ENCODE results near the gene FOXO1.

Gene FOXO1

DNA sequence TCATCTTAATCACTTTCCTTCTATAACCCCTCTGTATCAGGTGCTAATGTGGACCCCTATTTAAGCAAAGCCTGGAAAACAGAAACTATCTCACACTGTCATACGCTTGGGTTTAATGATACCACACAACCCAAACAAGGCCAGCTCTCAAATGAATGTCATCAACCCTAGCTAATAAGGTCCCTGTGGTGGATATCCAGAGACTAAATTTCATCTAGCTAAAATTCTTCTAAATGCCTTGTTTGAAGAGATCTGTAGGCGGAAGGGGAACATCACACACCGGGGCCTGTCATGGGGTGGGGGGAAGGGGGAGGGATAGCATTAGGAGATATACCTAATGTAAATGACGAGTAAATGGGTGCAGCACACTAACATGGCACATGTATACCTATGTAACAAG, 95.5 kb downstream of the FOXO1 start:
- DNase-seq: no peak

GRCh38 chr13:40569024-40569350, 97.5 kb downstream of the FOXO1 start:
- no peaks in the 10 kb centered on the region for H3K9me3 Mint-ChIP-seq

More for the DNA sequence above, 95.5 kb downstream of the FOXO1 start:
- no peaks in the 10 kb centered on the region for H3K9me3 Mint-ChIP-seq
- peak; percentile 68 for ATAC-seq
- no peaks in the 10 kb centered on the region for H3K27me3 Mint-ChIP-seq
- H3K4me1 Mint-ChIP-seq: peaks cover 95% of the 10 kb centered on the region
- H3K4me3 Mint-ChIP-seq: peak overlapping the region; percentile 1 to 59
- H3K27ac Mint-ChIP-seq: peak overlapping the region; percentile 68 to 77

DNA sequence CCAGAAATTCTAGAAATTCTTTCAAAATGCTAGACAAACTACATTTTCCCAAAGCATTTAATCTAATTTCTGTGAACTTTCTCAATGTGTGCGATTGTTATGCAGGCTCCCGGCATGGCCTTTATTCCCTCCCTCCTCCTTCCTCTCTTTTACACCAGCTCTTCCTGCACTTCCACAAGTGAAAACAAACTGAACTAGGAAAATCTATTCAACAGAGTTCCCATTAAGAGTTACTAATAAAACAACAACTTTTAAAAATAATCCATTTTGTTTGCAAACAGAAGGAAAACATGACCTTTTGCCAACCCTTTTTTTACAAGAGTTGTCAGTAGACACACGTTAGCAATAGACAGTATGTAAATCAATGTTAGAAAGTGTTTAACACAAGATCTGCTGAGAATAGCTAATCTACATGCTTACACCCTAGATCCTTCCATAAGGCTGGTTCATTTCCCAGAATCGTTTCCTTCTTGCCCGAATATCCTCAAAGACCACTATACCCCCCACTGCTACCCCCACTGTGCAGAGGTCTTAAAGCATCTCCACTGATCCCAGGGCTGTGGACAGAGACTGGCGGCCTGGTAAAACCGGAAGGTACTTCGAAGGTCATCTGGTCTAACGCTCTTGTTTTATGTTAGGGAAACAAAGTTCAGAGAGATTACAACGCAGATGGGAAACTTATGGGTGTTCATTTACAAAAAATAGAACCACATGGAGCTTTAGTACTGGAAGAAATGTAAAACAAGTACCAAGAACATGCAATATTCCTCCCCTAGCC, 98.0 kb downstream of the FOXO1 start:
- DNase-seq: no peak
- peak overlapping the region in 1 of 2 donors; percentile 60 for H3K27ac Mint-ChIP-seq
- no peaks in the 10 kb centered on the region for H3K9me3 Mint-ChIP-seq
- no peak for ATAC-seq
- peaks cover 95% of the 10 kb centered on the region for H3K4me1 Mint-ChIP-seq
- H3K27me3 Mint-ChIP-seq: no peaks in the 10 kb centered on the region
- no peak overlapping the region for H3K4me3 Mint-ChIP-seq

More at GRCh38 chr13:40569024-40569350, 97.5 kb downstream of the FOXO1 start:
- DNase-seq: no peak
- no peak overlapping the region for H3K4me3 Mint-ChIP-seq
- ATAC-seq: no peak
- no peak overlapping the region for H3K27ac Mint-ChIP-seq
- no peaks in the 10 kb centered on the region for H3K27me3 Mint-ChIP-seq
- H3K4me1 Mint-ChIP-seq: peaks cover 95% of the 10 kb centered on the region

DNA sequence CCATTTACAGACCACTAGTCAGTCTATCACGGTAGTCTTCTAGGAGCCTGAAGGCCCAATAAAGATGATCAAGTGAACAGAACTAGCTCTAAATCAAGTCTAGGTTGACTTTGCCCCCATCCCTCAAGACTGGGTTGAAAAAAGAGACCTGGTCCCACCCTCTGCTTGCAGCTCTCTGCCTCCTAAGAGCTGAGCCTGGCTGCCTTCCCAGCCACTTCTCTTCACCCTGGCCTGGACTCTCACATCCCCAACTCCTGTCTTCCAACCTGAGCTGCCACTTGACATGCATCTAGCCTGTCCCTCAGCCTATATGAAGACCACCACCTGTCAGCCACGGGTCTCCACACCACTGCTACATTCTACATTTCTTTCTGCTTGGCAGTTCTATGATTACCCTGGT, 99.6 kb downstream of the FOXO1 start:
- Mint-ChIP-seq H3K9me3 (no peaks in the 10 kb centered on the region), H3K4me1 (peaks cover 100% of the 10 kb centered on the region), H3K4me3 (peak overlapping the region in 1 of 2 donors; percentile 16), H3K27ac (peak overlapping the region in 1 of 2 donors; percentile 92), H3K27me3 (no peaks in the 10 kb centered on the region)
- no peak for ATAC-seq
- no peak for DNase-seq

DNA sequence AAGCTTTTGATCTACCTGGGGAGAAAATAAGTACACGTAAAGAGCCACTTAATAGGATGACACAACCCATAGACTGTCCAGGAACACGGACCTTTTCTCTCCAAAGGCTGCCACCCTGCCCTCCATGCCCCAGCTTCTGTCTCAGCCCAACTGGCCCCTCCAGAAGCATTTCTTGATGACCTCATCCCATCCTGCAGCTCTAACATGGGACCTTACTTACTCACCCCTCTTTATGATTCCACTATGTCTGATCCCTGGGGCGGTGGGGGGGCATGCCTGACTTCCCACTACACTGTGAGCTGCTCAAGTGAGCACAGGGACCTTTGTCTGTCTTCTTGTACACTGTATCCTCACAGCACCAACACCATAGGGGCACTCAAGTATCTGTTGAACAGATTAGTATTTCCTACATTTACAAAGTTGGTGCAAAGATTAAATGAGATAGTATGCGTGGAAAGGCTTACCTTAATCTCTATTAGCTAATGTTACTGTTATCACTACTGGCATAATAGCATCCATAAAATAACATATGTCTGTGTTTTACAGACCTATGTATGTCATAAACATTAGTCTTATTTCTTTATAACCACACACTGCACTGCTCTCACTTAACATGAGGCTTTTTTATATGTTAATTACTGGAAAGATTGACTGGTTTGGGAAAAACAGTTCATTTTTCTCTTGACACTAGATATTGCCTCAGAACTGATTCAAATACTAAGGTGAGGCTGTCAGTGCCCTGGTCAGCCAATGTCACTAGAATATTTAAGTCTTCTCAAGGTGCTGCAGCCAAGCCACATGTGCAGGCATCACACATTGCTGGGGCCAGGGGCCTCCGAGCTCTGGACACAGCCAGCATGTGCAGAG, 100.9 kb downstream of the FOXO1 start:
- no peak for DNase-seq
- Mint-ChIP-seq H3K4me3 (peak overlapping the region; percentile 62 to 68), H3K27me3 (no peaks in the 10 kb centered on the region), H3K27ac (peak overlapping the region in 1 of 2 donors; percentile 94), H3K9me3 (peaks cover 0 to 4% of the 10 kb centered on the region in 2 donors), H3K4me1 (peaks cover 94% of the 10 kb centered on the region)
- peak; percentile 36 for ATAC-seq

GRCh38 chr13:40564342-40565001, 102.0 kb downstream of the FOXO1 start:
- peak overlapping the region in 1 of 2 donors; percentile 52 for H3K27ac Mint-ChIP-seq
- peaks cover 94% of the 10 kb centered on the region for H3K4me1 Mint-ChIP-seq
- H3K27me3 Mint-ChIP-seq: no peaks in the 10 kb centered on the region
- DNase-seq: no peak
- peak overlapping the region; percentile 62 to 68 for H3K4me3 Mint-ChIP-seq
- ATAC-seq: peak; percentile 55
- peaks cover 0 to 12% of the 10 kb centered on the region in 2 donors for H3K9me3 Mint-ChIP-seq

DNA sequence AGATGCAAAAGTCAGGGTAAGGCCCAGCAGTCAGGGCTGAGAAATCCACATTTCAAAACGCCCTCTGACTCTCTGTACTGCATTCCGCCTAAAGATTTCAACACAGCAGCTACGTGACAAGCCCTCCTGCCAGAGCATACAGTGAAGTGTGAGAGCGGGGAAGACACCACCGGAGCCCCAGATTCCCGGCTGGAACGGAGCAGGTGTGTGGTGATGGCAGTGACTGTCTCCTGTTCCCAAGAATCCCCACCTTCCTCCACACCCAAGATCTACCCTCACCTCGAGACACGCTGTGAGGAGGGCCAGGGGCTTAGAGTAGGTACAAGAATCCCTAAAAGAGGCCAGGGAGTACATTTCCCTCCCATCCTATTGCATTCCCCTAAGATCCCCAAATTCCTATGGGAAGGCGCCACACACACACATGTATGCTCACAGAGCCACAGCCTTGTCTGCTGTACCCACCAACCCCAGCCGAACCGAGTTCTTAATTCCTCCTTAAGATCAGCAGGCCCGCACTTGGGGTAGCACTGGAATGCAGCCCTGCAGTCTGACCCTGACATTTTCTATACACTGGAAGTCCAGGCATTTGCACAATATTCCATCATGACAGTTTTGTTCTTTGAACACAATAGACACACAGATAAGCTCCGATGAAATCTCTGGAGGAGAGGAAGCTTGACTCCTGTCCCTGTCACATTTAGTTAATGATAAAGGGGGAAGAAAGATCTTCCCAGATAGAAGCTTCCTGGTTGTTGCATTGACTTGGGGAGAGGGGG, 102.9 kb downstream of the FOXO1 start:
- Mint-ChIP-seq H3K27me3 (no peaks in the 10 kb centered on the region), H3K4me1 (peaks cover 94% of the 10 kb centered on the region), H3K4me3 (peak overlapping the region; percentile 37 to 62), H3K27ac (peak overlapping the region; percentile 42 to 72), H3K9me3 (peaks cover 0 to 12% of the 10 kb centered on the region in 2 donors)
- no peak for DNase-seq
- peak; percentile 40 for ATAC-seq

- peak overlapping the region in 1 of 2 donors; percentile 62 for H3K4me3 Mint-ChIP-seq
- peak; percentile 16 to 57 for DNase-seq
- H3K9me3 Mint-ChIP-seq: peaks cover 0 to 12% of the 10 kb centered on the region in 2 donors
- peak; percentile 70 for ATAC-seq
- H3K27me3 Mint-ChIP-seq: no peaks in the 10 kb centered on the region
- H3K27ac Mint-ChIP-seq: no peak overlapping the region
- H3K4me1 Mint-ChIP-seq: peaks cover 93% of the 10 kb centered on the region
Measured at GRCh38 chr13:40562975-40563349, 103.5 kb downstream of the FOXO1 start.

DNA sequence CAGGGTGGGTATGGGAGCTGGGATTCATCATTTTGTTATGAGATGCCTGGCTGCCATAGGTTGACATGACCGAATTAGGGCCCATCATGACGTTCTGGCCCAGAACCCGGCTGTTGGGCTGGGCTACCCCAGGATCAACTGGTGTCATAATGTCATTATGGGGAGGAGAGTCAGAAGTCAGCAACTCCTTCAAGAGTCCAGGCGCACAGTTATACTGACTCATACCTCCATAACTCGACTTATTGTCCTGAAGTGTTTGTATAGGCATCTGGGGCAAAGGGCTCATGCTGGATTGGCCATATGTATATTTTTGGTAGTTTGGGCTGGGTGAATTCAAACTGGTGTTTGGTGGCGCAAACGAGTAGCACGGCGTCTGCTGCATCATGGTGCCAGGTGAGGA, 106.5 kb downstream of the FOXO1 start:
- ATAC-seq (no peak), DNase-seq (no peak)
- peaks cover 0 to 12% of the 10 kb centered on the region in 2 donors for H3K9me3 Mint-ChIP-seq
- no peaks in the 10 kb centered on the region for H3K27me3 Mint-ChIP-seq
- peak overlapping the region in 1 of 2 donors; percentile 24 for H3K4me3 Mint-ChIP-seq
- H3K27ac Mint-ChIP-seq: no peak overlapping the region
- H3K4me1 Mint-ChIP-seq: peaks cover 84% of the 10 kb centered on the region

- ATAC-seq (no peak), DNase-seq (no peak)
- Mint-ChIP-seq H3K4me3 (peak overlapping the region; percentile 11 to 40), H3K27me3 (no peaks in the 10 kb centered on the region), H3K27ac (peak overlapping the region; percentile 48 to 66), H3K9me3 (peaks cover 0 to 12% of the 10 kb centered on the region in 2 donors), H3K4me1 (peaks cover 83% of the 10 kb centered on the region)
Measured at GRCh38 chr13:40558656-40559055, 107.8 kb downstream of the FOXO1 start.

DNA sequence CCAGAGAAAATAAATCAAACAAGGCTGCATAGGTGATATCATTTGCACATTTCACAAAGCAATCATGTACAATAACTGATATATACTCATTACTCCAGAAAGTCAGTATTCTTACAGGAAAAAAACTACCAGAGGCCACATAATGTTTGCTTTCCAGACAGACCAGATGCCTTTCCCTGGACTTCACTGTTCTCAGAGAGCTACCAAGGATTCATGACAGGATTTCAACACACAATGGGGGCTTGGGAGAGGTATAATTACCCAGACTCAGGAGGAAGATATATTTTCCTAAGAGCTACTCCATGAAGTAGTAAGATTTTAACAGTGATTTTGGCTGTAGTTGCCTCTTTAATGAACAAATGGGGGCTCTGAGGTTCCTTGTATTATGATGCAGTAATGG, 110.0 kb downstream of the FOXO1 start:
- Mint-ChIP-seq H3K4me1 (peaks cover 83% of the 10 kb centered on the region), H3K9me3 (peaks cover 0 to 12% of the 10 kb centered on the region in 2 donors), H3K27ac (peak overlapping the region in 1 of 2 donors; percentile 74), H3K27me3 (no peaks in the 10 kb centered on the region), H3K4me3 (no peak overlapping the region)
- ATAC-seq: no peak
- DNase-seq: no peak

- Mint-ChIP-seq H3K4me3 (no peak overlapping the region), H3K27ac (no peak overlapping the region), H3K9me3 (peaks cover 0 to 4% of the 10 kb centered on the region in 2 donors), H3K4me1 (peaks cover 71% of the 10 kb centered on the region), H3K27me3 (no peaks in the 10 kb centered on the region)
- ATAC-seq: no peak
- DNase-seq: no peak
Measured at GRCh38 chr13:40553356-40553755, 113.1 kb downstream of the FOXO1 start.

GRCh38 chr13:40552895-40553294, 113.5 kb downstream of the FOXO1 start:
- Mint-ChIP-seq H3K4me1 (peaks cover 70% of the 10 kb centered on the region), H3K27ac (peak overlapping the region in 1 of 2 donors; percentile 77), H3K4me3 (no peak overlapping the region), H3K9me3 (peaks cover 0 to 4% of the 10 kb centered on the region in 2 donors), H3K27me3 (no peaks in the 10 kb centered on the region)
- DNase-seq: no peak
- ATAC-seq: no peak

DNA sequence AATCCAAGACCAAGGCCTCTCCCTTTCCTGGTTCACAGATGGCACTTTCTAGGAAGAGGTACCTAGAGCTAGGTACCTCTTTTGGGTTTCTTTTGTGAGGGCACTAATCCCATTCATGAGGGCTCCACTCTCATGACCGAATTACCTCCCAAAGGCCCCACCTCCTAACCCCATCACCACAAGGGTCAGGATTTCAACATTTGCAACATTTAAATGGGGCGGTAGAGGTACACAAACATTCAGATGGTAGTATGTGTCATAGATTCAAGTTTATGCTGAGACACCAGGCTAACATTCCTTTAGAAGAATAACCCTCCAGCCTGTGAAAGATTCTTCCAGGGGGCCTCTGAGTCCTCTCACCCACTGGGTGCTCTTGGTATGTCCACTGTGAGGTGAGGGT, 116.3 kb downstream of the FOXO1 start:
- no peak for ATAC-seq
- DNase-seq: no peak
- H3K4me3 Mint-ChIP-seq: no peak overlapping the region
- H3K27me3 Mint-ChIP-seq: no peaks in the 10 kb centered on the region
- H3K27ac Mint-ChIP-seq: no peak overlapping the region
- H3K4me1 Mint-ChIP-seq: peaks cover 52% of the 10 kb centered on the region
- peaks cover 0 to 4% of the 10 kb centered on the region in 2 donors for H3K9me3 Mint-ChIP-seq

Data from stimulated activated naive CD8-positive, alpha-beta T cell treated with anti-CD3 and anti-CD28 coated beads, Interleukin-15, amount 100 ng/mL, for 72 hours (primary cell).